ENCODE data around the gene CTIF. TPM values are rescaled to one million over a fixed set of nuclear protein-coding genes. Genes with fewer than 3 reads are reported as not detected.

CTIF gene
- total and polyA plus RNA-seq, 10 donors, result 5.2 to 39.2 (median 18.5) TPM

- H3K36me3 ChIP-seq, result no peaks in the 10 kb centered on the region
- H3K27me3 ChIP-seq (replicated peaks in 1 of 7), result no peaks in the 10 kb centered on the region
- H3K4me1 ChIP-seq, result peaks cover 0 to 13% (median 1%) of the 10 kb centered on the region in 6 donors
- no peak for DNase-seq
- no peak overlapping the region for H3K4me3 ChIP-seq
- peaks cover 0 to 7% (median 2%) of the 10 kb centered on the region in 8 donors for H3K9me3 ChIP-seq
- intact Hi-C loops (cut with DNase I; ENCODE audit: low total_unique reads), result no loop called here
- 60 to 72% (median 66%) methylated on average over 6 of the region's 6 CpGs for WGBS, 5 donors
- TF ChIP-seq CTCF (IDR thresholded peaks at IDR 0.05 in 8 of 11, conservative IDR thresholded peaks at IDR 0.05 in 3 of 11) (no peak), POLR2AphosphoS5 (IDR thresholded peaks at IDR 0.05) (no peak), POLR2A (IDR thresholded peaks at IDR 0.05) (no peak)
- no peak overlapping the region for H3K27ac ChIP-seq
Measured at GRCh38 chr18:48909721-48910120, 370.9 kb downstream of the CTIF start.

GRCh38 chr18:48910972-48911545, 372.2 kb downstream of the CTIF start:
- intact Hi-C loops (cut with DNase I; ENCODE audit: low total_unique reads), result no loop called here
- no peak for DNase-seq
- TF ChIP-seq CTCF (IDR thresholded peaks at IDR 0.05 in 8 of 11, conservative IDR thresholded peaks at IDR 0.05 in 3 of 11) (no peak), POLR2A (IDR thresholded peaks at IDR 0.05) (no peak), POLR2AphosphoS5 (IDR thresholded peaks at IDR 0.05) (no peak)
- Histone ChIP-seq H3K27me3 (replicated peaks in 1 of 7) (no peaks in the 10 kb centered on the region), H3K27ac (no peak overlapping the region), H3K9me3 (no peaks in the 10 kb centered on the region), H3K4me1 (peaks cover 0 to 26% (median 6%) of the 10 kb centered on the region in 6 donors), H3K36me3 (no peaks in the 10 kb centered on the region), H3K4me3 (no peak overlapping the region)
- WGBS, 5 donors, result 88 to 96% (median 96%) methylated on average over 15 to 17 of the region's 17 CpGs

Small RNAs within 50 kb of the gene (microRNA-seq; reads per million reads assigned to microRNA genes)
- gene MIR4743, result 0 to 0.57 (median 0.35) reads per million in 3 donors

Small RNAs within 50 kb of the gene (small RNA-seq; reads per million reads assigned to genes)
- 0 reads per million in 4 donors for gene MIR4743

Other genes starting within 250 kb of the CTIF start
- 10 to 100 TPM in 6 of 7 donors, 1 to 10 TPM in 1; 8.0 to 64.2 (median 24.3) TPM for gene ZBTB7C, start 129.6 kb upstream of the CTIF start, total RNA-seq
- gene ZBTB7C, start 129.6 kb upstream of the CTIF start, polyA plus RNA-seq, result 1 to 10 TPM in 2 of 3 donors, under 1 TPM in 1; 1.00 to 5.0 (median 1.8) TPM